Gastroesophageal sphincter (tissue), 3 donors: ENCODE measurements around the gene PCDH9.

Experiments
- POLR2A ChIP-seq, 2 donors: fragments of 450-650 bp; IDR thresholded peaks; one replicate each; pipeline ENCODE4 v1.6.1; 2017; ENCODE audit warnings: antibody characterized with exemption in 2 of 2, mild to moderate bottlenecking in 2 of 2, moderate library complexity in 1 of 2
- TF ChIP-seq, protein P1 (sequence below), 4 experiments: fragments of 200-600 bp in 2 of 4; fragments of 450-650 bp in 2 of 4; sonication (generic) in 1 of 4; IDR thresholded peaks; one replicate each; pipeline ENCODE4 v1.5.1; 2017 to 2019; ENCODE audit warnings: antibody characterized with exemption in 4 of 4, mild to moderate bottlenecking in 2 of 4, moderate library complexity in 2 of 4

DNA sequence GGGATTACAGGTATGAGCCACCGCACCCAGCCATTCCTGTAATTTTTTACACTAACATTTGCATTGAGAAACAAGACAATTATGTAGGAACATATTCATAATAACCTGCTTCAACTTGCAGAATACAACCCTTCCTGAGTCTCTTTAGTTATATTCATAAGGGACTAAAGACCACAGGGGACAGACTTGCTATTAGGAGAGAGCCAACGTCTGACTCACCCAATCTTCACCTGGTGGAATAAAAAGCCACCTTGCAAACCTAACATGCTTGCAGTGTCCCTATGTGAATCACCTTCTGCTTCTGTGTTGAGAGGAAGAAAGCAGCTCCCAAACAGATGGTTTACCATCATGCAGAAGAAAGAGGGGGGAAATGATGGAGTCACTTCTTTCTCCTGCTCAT is 456.1 kb downstream of the PCDH9 start:
- TF ChIP-seq POLR2A (IDR thresholded peaks at IDR 0.05) = no peak
- TF ChIP-seq, protein P1, sequence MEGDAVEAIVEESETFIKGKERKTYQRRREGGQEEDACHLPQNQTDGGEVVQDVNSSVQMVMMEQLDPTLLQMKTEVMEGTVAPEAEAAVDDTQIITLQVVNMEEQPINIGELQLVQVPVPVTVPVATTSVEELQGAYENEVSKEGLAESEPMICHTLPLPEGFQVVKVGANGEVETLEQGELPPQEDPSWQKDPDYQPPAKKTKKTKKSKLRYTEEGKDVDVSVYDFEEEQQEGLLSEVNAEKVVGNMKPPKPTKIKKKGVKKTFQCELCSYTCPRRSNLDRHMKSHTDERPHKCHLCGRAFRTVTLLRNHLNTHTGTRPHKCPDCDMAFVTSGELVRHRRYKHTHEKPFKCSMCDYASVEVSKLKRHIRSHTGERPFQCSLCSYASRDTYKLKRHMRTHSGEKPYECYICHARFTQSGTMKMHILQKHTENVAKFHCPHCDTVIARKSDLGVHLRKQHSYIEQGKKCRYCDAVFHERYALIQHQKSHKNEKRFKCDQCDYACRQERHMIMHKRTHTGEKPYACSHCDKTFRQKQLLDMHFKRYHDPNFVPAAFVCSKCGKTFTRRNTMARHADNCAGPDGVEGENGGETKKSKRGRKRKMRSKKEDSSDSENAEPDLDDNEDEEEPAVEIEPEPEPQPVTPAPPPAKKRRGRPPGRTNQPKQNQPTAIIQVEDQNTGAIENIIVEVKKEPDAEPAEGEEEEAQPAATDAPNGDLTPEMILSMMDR (IDR thresholded peaks at IDR 0.05) = no peak
